IPS-NIHi7 (cell line): ENCODE measurements around the gene SLC7A6.

Experiments used
- DNase-seq: peaks from one replicate; pipeline ENCODE4 v3.0.0; 2012; ENCODE audit warnings: mixed read lengths; ENCODE audit errors: extremely low spot score

Gene SLC7A6

DNA sequence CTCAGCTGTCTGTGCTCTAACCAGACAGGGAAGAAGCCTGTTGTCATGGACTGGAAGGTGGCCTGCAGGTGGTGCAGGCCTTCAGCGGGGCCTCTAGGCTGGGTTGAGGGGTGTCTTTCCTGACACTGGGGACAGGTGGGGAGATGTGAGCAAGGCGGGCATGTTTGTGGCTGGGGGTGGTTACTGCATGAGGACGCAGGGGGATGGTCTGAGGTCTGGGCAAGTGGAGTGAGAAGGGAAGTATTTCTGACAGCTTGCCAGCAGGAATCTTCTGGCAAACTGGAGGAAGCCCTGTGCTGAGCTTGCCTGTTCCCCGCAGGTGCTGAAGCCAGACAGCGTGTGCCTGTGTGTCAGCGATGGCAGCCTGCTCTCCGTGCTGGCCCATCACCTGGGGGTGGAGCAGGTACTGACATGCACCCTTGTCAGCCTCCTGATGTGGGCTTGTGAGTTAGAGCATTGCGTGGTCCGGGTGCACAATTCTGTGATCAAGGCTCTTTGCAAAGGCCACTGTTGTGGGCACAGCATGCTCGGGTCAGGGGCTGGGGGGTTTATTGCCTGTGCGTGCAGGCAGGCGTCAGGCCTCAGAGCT, 82.7 kb downstream of the SLC7A6 start:
- DNase-seq, result no peak

DNA sequence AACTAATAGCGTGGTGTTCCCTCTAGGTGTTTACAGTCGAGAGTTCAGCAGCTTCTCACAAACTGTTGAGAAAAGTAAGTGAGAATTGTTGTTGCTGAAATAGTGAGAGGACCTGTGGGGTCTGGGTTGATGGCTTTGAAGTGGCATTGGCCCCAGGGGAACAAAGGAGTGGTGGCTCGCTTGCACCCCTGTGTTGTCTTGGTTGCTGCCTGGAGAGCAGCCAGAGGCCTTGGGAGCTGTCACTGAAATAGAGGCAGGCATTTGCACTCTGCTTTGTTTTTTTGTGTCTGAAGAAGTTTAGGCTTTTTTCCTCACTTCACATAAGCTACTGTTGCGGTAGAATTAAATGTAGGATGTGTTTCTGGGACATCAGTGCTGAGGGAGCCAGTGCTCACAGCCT, 83.3 kb downstream of the SLC7A6 start:
- no peak for DNase-seq

DNA sequence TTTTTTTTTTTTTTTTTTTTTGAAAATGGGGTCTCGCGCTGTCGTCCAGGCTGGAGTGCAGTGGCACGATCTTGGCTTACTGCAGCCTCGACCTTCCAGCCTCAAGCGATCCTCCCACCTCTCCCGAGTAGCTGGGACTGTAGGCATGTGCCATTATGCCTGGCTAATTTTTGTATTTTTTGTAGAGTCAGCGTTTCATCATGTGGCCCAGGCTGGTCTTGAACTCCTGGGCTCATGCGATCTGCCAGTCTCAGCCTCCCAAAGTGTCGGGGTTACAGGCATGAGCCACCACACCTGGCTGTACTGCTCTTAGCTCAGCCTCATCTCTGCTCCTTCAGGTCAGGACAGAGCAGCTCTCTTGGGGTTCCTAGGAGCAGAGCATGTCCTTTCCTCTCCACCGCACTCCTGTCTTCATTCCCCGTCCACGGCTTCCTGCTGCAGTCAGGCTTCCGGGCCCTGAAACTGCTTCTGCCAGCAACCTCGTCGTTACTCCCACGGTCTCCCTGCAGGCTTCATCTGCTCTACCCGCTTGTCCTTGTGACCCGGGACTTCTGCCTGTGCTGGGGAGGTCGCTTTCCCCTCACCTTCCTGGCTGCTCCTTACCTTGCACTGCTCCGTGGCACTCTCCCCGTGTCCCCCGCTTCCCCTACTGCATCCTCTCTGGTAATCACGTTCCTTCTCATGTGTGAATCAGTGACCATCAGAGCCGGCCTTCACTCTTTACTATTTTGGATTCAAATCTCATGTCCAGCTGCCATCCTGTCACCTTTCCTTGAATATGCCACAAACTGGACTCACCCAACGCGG, 84.5 kb downstream of the SLC7A6 start:
- no peak for DNase-seq

- DNase-seq, result no peak
These were observed 85.6 kb downstream of the SLC7A6 start for GRCh38 chr16:68349838-68350410.

- no peak for DNase-seq
These were observed 86.6 kb downstream of the SLC7A6 start for GRCh38 chr16:68350813-68351350.
